HG03432 (cell line): ENCODE results near the gene ARHGAP22.

Experiments used
- ATAC-seq: cut with Tn5 transposase; IDR thresholded peaks from one replicate; pipeline ENCODE4 v1.9.1; 2021; ENCODE audit warnings: mild to moderate bottlenecking, moderate library complexity; ENCODE audit not compliant: unreplicated experiment

Gene ARHGAP22

DNA sequence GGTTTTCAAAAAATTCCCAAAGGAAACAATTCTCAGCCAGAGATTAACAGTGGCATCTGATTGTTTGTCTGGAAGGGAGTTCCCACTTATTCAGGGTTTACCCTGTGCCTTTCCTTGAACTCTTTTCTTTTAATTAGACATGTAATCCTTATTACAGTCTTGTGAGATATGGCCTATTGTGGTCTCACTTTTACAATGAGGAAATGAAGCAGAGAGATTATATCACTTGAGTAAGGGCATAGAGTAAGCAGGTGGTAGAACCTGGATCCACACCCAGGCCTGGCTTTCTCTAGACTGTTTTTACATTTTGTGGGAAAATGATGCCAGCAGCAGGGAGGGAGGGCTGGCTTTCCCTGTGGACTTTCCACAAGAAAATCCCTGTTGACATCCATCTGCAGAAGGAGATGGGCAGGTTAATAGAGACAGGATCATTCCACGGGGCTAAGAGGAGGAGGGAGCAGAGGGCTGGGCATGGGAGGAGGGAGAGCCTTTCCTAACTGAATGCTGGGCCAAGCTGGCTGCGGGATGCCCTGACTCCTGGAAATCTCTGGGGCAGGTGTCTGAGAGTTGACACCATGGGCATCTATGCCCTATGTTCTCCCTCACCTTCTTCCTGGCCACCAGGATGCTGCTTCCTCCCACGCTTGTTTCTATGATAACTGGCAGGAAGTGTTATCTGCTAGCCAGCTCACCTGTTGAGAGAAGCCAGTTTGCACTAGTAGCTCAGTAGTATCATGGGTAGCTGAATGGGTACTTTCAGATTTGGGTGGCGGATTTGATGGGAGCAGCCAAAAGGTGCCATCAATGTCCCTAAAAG is 28.7 kb upstream of the ARHGAP22 start:
- peak; percentile 42 for ATAC-seq

DNA sequence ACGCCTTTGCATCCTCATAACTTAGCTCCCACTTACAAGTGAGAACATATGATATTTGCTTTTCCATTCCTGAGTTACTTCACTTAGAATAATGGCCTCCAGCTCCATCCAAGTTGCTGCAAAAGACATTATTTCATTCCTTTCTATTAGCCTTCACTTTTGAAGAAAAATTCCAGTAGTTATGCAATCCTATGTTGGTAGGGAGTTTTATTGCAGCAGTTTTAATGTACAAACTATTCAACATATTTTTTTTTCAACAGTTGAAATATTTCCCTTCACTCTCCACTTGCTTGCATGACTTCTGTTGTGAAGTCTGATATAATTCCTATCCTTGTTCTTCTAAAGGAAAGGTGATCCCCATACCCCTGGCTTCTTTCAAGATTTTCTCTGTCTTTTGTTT is 27.3 kb upstream of the ARHGAP22 start:
- ATAC-seq: no peak

DNA sequence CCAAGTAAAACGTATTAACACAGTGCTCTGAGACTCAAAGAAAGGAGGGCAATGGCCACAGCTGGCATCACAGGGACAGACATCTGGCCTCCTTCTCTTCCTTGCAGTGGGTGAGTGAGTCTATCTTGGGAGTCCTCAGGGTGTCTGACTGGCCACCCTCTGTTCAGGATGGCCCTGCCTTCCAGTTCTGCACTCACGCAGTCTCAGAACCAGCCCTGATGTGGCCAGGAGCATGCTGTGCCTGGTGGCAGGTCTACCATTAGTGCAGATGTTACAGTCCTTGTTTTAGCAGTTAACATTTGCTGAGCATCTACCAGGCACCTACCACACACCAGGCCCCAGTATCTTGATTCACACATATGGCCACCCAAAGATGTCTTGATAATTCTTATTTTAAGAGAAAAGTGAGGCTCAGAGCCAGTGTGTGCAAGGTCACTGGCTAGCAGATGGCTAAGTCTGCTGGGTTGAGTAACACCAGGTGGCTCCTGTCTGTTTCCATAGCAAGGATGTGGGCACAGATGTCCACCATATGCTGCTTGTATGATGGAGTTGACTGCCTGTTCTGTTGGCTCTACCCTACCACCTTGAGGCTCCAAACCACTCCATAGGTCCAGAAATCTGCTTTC is 23.2 kb upstream of the ARHGAP22 start:
- ATAC-seq: no peak

DNA sequence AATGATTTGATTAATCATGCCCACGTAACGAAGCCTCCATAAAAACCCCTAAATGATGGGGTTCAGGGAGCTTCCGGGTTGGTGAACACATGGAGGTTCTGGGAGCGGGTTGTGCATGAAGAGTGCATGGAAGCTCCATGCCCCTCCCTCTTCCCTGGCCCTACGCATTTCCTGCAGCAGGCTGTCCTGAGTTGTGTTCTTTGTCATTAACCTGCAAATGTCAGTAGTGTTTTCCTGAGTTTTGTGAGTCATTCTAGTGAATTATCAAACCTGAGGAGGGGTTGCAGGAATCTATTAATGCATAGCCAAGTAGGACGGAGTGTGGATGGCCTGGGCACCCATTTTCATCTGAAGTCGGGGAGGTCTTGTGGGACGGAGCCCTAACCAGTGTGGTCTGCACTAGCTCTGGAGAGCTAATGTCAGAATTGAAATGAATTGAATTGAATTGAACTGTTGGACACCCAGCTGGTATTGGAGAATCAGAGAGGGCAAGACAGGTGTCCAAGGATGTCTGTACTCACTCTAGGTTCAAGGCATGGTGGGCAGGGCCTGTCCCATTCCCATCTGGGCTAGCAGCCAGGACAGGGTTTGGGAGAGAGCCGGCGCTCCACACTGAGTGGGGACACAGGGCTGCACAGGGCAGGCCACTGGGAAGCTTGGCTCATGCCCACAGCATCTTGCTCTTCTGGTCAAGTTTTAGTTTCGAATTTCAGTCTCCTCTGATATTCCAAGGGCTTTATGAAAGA is 22.3 kb upstream of the ARHGAP22 start:
- ATAC-seq: no peak

DNA sequence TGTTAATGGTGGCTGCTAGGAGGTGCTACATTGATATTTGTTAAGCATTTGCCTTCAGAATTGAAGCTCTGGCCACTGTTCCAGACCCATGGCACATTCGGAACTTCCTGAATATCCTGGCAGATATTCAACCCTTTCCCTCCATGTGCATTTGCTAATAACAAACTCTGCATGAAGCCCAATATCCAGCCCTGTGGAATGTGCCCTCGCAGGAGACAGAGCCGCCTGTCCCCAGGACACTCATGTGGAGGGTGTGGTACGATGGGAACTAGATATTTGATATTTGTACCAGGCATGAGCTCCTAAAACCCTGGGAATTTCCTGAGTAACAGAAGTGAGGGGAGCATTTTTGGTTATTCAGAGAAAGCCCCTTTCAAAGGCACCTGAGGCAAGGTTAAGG is 21.6 kb upstream of the ARHGAP22 start:
- no peak for ATAC-seq

DNA sequence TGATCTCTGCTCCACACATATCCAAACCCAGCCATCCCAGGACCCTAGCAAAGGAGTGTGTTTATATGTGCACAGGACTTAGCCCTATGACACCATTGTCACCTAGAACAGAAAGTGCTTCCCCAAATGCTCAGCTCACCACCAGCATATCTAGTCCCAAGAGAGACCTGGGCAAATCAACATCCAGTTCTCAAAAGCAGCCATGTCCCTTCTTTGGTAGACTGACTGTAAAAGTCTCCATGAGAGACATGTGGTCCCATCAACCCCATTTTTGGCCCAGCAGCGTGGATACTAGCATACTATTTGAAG is 20.9 kb upstream of the ARHGAP22 start:
- no peak for ATAC-seq

DNA sequence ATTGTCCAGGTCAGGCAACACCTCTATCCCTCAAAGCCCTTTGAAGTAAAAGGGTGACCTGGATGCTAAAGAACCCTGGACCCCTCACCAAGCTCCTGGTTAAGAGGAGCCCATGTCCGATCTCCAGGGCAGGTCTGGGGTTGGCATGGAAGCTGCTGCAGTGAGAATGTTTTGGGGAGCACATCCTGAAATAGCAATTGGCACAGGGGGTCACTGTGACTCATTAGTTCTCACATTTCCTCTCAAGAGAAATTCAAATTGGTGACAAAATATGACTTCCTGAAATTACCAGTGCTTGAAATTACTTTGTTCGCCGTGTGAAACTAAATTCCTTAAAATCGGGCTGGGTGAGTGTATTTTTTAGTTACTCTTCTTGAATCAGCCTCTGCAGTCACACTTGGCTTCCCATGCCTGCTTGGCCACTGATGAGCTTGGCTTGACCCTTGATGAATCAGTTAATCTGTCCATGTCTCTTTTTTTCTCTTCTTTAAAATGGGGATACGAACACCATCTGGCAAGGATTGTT is 18.8 kb upstream of the ARHGAP22 start:
- ATAC-seq: no peak

DNA sequence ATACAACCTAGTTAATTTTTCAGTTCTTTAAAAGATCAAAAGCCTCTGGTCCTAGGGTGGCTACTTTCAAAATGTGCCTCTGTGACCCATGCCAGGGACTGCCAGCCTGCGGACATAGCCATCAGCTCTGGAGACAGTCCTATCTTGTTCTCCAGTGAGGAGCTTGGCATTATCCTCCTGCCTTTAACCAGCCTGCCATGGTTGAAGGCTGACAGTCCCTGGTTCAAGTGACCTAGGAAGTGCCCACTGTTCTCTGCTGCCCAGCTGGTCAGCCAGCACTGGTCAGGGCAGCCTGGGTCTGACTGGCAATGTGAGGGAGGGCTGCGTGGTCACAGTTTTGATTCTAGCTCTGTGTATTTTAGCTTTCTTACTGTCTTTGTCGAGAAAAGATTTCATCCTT is 18.1 kb upstream of the ARHGAP22 start:
- ATAC-seq: no peak

DNA sequence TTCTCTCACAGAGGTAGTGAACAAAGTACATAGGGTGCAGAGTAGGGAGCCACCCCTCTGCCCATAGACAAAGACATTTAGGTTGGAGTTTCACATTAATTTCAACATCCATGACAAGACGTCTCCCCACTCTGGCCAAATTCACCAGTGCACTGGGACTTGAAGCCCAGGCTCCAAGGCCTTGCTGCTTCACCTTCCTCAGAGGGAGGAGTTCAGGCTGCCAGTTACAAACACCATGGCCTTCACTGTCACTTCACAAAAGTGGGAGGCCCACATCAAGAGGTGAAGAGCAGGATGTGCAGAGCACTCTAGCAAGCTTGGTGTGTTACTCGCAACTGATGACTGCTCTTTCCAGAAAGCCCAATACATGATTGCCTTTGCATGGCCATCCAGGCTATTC is 15.8 kb upstream of the ARHGAP22 start:
- ATAC-seq: no peak

DNA sequence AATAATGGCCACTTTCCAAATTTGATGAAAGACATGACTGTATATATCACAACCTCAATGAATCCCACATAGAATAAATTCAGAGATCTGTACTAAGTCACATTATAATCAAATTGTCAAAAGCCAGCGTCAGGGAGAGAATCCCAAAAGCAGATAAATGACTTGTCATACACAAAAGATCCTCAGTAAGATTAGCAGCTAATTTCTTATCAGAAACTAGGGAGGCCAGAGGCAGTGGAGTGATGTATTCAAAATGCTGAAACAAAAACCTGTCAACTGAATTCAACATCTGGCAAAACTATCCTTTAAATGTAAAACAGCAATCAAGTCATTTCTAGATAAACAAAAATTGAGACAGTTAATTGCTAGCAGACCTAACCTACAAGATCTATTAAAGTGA is 11.6 kb upstream of the ARHGAP22 start:
- ATAC-seq: no peak

DNA sequence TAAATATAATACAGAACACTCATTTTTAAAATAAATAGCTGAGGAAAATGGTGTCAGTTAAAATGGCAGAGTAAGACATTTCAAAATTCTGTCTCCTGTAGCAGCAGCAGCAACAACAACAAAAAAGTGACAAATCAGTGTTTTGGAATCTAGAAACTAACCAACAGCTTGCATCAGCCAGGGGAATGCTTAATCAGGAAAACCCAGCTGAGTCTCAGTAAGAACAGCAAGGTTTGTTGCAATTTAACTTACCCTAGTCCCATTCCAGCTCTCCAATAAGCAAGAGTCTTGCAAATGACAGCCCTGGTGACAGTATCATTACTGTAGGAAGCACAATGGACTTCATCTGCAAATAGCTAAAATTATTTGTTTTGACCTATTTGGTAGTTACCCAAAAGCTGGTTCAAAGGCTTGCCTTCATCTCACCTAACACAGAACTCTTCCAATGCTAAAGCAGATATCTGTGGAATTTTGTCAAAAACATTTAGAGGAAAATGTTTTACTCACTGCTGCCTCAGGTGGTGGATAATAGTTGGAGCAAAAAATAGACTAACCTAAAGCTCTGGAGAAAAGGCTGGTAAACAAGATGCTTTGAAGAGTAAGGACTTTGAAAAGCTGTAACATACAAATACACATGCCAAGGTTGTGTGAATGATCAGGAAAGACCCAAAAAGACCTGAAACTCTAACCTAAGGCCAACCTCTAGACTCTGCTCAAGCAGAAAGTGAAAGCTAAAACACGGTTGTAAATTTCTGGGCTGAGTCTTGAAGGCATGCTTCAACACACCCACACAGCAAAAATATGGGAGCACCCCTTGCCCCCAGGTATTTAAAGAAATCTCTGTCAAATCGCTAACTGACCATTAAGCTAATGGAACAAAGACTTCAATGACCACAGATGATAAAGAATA is 9.9 kb upstream of the ARHGAP22 start:
- peak; percentile 75 for ATAC-seq

DNA sequence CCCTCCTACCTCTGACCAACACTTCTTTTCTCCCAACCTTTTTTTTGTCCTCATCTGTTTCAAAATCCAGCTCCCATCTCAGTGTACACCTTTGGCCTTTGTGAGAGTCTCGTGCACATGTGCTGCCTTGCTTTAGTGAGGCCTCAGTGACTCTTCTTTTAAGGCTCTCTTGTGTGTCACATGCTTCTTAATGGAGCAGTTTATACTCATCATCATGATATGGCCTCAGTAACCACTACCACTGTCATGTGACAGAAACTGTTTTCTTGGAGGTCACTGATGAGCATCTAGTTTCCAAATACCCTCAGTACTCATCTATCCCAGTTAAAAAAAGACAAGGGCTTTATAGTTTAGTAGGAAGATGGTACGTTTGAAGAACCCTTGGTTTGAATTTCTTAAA is 8.1 kb upstream of the ARHGAP22 start:
- no peak for ATAC-seq

DNA sequence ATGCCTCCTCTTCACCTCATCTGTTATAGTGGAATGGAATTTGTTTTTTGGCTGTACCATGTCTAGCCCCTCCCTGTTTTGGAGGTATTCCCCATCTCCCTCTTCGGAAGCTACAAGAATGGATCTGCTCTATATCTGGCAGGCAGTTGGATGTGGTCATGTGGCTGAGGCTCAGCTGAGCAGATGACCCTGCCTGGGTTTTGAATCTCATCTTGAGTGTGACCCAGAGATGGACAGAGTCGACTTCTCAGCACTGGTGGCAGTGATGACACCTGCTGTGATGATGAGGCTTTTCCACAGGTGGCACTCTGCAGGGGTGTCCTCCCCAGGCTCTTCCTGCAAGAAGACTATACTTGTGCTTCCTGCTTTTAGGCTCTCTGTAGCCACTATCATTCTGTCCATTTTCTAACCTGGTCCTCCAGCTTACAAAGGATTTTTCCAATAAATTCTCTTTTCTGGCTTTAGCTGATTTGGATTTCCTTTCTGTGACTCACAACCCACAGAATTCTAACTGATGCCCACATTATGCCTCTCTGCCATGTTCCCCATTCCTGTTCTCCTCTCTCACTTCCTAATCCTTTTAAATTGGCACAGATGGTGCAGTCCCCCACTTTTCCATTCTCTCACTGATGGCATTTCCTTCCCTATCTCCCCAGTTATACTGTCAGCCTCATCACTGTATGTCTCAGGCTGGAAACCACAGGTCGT is 7.5 kb upstream of the ARHGAP22 start:
- no peak for ATAC-seq

DNA sequence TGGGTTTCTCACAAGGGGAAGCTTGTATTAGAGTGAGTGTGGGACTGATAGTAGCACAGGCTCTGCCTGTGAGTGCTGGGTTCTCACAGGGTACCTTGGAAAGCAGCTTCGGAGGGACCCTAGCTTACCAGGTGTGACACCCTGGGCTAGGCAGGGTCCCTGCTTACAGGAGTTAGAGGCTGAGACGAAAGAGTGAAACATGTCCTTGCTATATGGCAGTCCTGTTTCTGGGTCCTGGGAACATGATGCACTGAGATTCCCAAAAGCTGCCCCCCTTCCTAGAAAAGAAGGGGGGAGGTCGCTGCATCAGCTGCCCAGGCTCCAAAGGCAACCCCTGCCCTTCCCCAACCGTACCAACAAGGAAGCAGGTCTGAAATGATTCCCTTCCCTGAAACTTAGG is 6.3 kb upstream of the ARHGAP22 start:
- no peak for ATAC-seq

DNA sequence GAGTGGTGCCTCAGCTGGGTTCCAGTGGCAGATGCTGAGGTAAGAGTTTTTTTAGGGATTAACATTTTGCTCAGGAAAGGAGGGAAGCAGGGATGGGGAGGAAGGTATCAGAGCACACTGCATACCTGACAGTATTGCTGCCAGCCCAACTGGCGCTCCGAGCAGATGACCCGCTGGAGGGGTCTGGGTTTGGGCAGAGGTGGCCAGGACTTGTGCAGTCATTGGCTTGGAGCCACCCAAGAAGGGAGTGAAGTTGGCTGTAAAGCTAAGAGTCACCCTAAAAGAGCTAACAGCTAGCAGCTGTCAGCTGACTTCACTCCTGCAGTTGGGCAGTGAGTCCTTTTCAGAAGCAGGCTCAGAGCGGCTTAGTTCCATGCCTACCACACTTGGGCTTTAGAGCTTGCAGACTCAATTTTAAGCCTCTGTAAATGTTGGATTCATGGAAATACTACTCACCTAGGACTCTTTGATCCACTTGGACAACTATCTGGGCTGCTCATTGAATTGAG is 5.8 kb upstream of the ARHGAP22 start:
- ATAC-seq: no peak

DNA sequence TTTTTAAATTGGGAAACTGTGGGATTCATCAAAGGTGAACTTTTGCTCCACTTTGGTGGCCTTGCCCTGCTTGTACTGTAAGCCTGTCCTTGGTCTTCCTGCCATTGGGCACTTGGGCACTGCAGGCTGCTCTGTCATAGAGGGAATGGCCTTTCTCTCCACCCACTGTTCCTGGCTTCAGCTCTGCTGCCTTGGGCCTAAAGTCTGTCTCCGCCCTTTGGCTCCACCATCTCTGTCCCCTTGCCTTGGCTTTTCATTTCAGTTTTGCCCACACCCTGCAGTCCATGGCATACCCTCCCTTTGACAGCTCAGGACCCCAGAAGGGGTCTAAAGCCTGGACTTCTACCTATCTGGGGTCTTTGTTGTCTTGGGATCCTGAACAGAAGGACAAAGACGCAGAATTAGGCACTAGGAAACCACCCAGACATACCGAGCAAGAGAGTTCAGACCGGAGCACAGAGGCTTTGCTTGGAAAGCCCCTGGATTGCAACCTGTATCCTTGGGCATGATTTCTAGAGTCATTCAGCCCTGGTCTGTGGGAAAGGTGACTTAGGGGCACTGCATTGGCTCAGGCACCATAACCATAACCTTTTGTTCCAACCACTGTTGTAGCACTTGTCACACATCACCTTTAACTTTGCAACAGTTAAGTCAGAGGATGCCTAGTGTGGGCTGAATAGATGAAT is 5.2 kb upstream of the ARHGAP22 start:
- no peak for ATAC-seq

DNA sequence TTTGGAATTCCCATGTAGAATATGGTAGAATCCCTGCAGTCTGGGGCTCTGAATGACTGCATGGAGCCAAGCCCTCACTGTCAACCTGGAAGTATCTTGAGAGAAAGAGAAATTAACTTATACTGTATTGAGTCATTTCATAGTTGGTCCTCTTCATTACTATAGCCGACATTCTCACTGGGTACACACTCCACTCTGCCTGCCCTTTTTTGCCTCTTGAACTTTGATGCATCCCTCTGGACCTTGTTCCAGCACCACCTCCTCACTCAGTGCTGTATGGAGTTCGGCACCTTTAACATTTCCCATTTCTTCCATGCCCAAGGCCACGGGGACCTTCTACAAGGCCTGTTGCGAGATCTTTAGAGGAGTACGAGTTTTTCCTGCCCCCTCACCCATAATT is 4.6 kb upstream of the ARHGAP22 start:
- no peak for ATAC-seq

DNA sequence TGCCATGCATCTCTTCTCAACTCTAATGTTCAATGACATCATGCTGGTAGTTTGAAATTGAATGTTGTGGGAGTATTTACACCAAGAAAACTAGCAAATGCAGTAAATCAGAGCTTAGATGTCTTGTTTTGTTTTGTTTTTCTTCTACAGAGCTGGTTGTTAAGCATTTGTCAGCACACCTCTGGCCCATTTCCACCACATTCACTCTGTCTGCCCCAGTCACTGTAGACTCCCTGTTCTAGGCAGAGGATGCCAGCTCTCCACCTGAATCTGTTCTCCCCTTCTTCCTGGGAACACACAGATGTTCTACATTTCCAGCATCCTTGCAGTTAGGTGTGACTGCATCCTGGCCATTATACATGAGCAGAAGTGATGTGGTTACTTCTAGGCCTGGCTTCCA is 4.1 kb upstream of the ARHGAP22 start:
- no peak for ATAC-seq

DNA sequence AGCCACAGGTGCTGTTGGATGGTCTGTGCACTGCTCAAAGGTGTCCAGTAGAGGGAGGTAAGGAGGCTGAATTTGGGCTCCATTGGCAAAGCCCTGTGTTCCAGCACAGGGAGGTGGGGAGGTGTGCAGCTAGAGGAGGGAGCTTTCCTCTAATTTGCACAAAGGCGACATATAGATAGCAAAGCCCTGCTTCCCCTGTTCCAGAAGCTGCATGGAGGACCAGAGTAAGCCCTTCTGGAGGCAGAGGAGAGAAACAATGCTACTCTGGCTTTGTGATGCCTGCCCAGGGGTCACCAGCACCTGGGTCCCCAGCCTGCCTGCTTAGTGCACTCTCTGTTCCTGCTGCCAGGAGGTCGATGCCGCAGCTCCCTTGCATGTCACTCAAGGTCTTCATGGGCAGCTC is 3.4 kb upstream of the ARHGAP22 start:
- ATAC-seq: peak; percentile 82
